GM23248 (cell line): ENCODE measurements around the gene ZNF592.

Source experiments
- EZH2 ChIP-seq: fragments of 200-600 bp; sonication (generic); IDR thresholded peaks from 2 replicates; pipeline ENCODE4 v1.6.1; 2018; ENCODE audit warnings: antibody characterized with exemption, mild to moderate bottlenecking; ENCODE audit not compliant: insufficient read depth, poor library complexity, severe bottlenecking
- EZH2phosphoT487 ChIP-seq: fragments of 200-600 bp; sonication (generic); IDR thresholded peaks from 2 replicates; pipeline ENCODE4 v1.6.1; 2018; ENCODE audit warnings: antibody characterized with exemption, moderate library complexity, mild to moderate bottlenecking, low read depth; ENCODE audit not compliant: insufficient read depth

DNA sequence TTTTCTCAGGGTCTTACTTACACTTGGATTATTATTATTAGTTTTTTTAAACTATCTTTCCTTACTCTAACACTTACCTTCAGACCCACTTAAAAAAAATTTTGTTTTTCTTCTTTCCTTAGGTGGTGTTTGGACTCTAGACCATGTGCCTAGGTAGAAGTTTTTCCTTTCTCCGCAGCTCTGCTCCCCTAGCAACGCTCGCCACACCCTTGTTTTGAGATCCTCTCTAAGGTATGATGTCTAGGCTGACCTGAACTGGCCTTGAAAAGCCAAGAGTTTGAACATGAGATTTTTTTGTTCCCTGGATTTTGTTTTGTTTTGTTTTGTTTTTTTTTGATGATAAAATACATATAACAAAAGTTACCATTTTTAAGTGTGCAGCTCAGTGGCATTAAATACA is 16.2 kb downstream of the ZNF592 start:
- TF ChIP-seq EZH2 (no peak), EZH2phosphoT487 (no peak)
